GM12872 (cell line): ENCODE data around the gene SLC39A9.

Experiments
- CTCF ChIP-seq: IDR thresholded peaks from 3 replicates; pipeline ENCODE4 v1.5.1; 2011; ENCODE audit warnings: low read depth, mild to moderate bottlenecking, low read length, moderate library complexity; ENCODE audit not compliant: insufficient read depth

SLC39A9 gene

GRCh38 chr14:69499436-69499835, 100.9 kb downstream of the SLC39A9 start:
- no peak for TF ChIP-seq CTCF

DNA sequence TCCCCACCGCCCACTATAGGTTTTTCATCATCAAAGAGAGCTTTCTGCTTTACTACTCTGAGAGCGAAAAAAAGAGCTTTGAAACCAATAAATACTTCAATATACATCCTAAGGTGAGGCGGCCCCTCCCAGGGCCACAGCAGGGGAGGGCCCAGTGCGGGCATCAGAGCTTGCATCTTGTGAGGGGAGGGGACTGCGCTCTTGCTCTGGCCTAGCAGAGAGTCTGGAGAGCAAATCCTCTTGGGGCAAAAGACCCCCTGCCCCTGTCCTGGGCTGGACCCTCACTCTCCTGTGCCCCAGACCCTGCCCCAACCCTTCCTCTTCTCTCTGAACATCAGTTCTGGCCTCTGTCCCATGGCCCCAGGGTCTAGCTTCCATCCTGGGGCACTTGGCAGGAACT, 101.6 kb downstream of the SLC39A9 start:
- no peak for TF ChIP-seq CTCF

DNA sequence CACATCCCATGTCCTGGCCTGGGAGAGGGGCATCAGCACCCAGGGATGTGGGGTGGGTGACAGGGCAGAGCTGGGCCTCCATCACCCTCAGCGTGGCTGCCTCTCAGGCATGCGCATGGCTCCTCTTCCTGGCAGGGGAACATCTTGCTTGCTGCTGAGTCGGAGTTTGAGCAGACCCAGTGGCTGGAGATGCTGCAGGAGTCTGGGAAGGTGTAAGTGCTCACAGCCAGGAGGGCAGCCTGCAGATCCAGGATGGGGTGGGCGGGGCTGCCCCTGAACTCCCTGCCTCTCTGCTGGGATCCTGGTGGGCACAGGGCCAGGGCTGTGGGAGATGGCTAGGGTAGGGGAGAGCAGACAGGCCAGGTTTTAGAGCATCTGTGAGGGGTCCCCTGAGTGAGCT, 102.2 kb downstream of the SLC39A9 start:
- no peak for TF ChIP-seq CTCF

DNA sequence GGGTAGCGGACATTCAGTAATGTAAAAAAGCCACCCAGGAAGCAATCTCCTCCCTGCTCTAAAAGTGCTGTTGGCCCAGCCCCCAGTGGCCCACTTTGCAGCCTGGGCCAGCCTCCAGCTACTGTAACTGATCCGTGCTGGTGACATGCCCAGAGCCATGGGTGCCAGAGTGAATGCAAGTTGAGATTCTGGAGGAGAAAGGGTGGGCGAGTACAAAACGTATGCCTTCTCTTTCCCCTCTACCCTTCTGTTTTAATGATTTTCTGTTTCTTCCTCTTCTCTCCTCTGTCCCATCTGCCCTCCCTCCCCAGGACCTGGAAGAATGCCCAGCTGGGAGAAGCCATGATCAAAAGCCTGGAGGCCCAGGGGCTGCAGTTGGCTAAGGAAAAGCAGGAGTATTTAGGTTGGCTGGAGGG, 102.9 kb downstream of the SLC39A9 start:
- no peak for TF ChIP-seq CTCF

DNA sequence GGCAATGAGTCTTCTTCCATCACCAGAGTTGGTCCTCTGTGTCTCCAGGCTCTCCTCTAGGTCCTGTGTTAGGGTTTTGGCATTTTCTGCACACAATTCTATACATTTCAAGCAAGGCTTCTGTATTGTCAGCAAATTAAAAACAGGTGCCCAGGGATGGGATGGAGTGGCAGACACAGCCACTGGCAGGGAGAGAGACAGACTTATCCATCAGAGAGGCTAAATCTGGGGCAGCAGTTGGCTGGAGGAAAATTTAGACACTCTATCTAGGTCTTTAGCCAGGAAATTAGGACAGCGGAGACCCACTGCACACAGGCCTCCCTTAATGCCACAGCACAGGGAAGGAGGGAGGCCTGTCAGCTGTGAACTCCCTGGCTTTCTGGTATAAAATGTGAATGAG, 106.3 kb downstream of the SLC39A9 start:
- TF ChIP-seq CTCF = no peak

- TF ChIP-seq CTCF = no peak
Measured at GRCh38 chr14:69505338-69506240, 107.1 kb downstream of the SLC39A9 start.

- no peak for TF ChIP-seq CTCF
Measured at GRCh38 chr14:69506241-69506595, 107.7 kb downstream of the SLC39A9 start.
